C4-2B (cell line): ENCODE results near the gene SHB.
A peak's percentile ranks its signal among the peaks of the same experiment; 100 is the strongest.

ENCODE experiments used
- H3K27ac ChIP-seq: fragments of 450-650 bp; 2 replicates; pipeline ENCODE4 v1.5.1; 2017
- ZFX ChIP-seq: fragments of 450-650 bp; IDR thresholded peaks from 2 replicates; pipeline ENCODE4 v1.6.1; 2017
- TF ChIP-seq, protein P1 (sequence below): fragments of 450-650 bp; conservative IDR thresholded peaks from 2 replicates; pipeline ENCODE4 v1.5.1; 2017; ENCODE audit warnings: mild to moderate bottlenecking

Gene SHB

GRCh38 chr9:38054653-38055052 lies 14.4 kb downstream of the SHB start:
- H3K27ac ChIP-seq: no peak overlapping the region
- TF ChIP-seq, protein P1, sequence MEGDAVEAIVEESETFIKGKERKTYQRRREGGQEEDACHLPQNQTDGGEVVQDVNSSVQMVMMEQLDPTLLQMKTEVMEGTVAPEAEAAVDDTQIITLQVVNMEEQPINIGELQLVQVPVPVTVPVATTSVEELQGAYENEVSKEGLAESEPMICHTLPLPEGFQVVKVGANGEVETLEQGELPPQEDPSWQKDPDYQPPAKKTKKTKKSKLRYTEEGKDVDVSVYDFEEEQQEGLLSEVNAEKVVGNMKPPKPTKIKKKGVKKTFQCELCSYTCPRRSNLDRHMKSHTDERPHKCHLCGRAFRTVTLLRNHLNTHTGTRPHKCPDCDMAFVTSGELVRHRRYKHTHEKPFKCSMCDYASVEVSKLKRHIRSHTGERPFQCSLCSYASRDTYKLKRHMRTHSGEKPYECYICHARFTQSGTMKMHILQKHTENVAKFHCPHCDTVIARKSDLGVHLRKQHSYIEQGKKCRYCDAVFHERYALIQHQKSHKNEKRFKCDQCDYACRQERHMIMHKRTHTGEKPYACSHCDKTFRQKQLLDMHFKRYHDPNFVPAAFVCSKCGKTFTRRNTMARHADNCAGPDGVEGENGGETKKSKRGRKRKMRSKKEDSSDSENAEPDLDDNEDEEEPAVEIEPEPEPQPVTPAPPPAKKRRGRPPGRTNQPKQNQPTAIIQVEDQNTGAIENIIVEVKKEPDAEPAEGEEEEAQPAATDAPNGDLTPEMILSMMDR: no peak
- no peak for TF ChIP-seq ZFX

- no peak overlapping the region for H3K27ac ChIP-seq
- no peak for TF ChIP-seq ZFX
These were observed 15.1 kb downstream of the SHB start for GRCh38 chr9:38053697-38054461.

- TF ChIP-seq ZFX: no peak
- TF ChIP-seq, protein P1: no peak
- H3K27ac ChIP-seq: no peak overlapping the region
These were observed 17.1 kb downstream of the SHB start for GRCh38 chr9:38051780-38052546.

DNA sequence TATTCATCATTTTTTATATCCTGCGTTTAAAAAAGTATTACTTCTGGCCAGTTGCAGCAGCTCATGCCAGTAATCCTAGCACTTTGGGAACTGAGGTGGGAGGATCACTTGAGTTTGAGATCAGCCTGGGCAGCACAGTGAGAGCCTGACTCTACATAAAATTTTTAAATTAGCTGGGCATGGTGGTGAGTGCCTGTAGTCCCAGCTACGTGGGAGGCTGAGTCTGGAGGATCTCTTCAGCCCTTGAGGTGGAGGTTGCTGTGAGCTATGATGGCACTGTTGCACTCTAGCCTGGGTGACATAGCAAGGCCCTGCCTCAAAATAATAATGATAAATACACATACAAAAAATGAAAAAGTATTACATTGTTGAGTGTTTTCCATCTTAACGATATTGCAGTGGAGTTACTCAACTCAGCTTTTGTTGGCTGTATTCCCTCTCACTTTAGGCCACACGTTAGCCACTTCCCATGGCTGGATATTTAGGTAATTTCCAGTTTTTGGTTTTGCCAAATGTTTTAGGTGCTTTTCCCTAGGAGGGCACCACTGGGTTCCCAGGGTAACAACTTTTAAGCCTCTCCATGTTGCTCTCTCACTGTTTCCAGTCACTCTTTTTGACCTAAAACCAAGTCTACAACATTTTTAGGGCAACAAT lies 20.6 kb downstream of the SHB start:
- no peak for TF ChIP-seq ZFX
- TF ChIP-seq, protein P1: no peak
- peak overlapping the region; percentile 76 for H3K27ac ChIP-seq

DNA sequence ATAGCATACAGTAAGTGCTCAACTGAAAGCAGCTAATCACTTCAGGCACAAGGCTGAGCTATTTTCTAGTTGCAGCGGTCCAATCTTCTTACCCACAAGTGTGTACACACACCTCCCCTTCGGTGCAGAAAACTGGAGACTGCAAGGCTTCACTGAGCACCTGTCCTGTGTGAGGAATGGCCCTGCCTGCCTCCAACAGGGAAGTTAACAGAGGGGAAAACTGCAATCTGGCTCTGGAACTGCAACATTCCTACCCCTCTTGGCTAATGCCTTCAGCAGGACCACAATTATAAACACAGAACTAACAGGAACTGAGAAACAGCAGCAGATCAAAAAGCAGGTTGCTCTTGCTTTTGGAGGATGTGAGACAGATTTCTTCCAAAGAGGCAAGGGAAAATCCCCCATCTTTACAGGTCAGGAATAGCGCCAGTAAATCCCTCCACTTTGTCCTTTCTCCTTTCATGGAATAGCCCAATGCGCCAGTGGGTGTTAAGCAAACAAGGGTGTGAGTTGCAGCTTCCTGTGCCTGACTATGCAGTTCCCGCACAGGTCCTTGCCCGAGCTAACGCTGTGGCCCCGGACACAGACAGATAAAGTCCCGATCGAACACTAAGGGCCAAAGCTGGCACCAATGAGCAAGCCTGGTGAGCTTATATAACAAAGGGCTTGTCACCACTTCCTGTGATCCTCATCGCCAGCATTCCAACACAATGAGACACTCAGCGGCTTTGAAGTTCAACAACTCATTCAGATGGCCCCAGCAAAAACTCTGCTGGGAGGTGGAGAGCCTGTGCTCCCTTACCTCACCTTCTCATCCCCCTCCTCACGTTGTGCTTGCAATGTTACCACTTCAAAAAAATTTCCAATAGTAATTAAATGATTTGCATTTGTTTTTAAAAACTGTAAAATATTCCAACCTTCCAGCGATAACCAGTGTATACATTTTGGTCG lies 21.5 kb downstream of the SHB start:
- peak overlapping the region; percentile 76 for H3K27ac ChIP-seq
- TF ChIP-seq, protein P1: no peak
- no peak for TF ChIP-seq ZFX

DNA sequence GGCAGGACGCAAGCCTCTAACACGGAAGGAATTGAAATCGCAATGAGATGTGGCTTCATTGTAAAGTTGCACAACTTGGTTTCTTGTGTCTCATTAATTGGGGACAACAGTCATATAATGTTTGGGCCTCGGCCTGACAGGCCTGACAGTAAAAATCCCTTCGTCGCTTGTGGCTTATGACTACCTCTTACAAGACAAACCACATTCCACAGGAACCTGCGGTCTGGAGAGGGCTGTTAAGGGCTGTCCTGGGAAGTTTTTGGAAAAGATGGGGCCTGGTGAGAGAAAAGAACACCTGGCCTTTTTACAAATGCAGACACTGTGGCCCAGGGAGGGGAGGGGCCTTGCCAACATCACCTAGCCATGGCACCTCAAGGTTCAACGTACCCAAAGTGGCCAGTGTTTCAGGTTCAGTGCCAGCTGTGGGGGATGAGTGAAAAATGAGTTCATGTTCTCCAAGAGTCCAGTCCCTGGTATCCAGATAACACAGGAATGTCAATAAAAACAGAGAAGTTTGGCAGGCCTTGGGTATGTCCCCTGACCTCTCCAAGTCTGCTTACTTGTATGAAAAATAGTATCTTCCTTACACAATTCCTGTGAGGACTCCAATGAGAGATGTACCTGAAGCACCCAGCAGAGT lies 22.2 kb downstream of the SHB start:
- TF ChIP-seq, protein P1: no peak
- H3K27ac ChIP-seq: peak overlapping the region; percentile 76

DNA sequence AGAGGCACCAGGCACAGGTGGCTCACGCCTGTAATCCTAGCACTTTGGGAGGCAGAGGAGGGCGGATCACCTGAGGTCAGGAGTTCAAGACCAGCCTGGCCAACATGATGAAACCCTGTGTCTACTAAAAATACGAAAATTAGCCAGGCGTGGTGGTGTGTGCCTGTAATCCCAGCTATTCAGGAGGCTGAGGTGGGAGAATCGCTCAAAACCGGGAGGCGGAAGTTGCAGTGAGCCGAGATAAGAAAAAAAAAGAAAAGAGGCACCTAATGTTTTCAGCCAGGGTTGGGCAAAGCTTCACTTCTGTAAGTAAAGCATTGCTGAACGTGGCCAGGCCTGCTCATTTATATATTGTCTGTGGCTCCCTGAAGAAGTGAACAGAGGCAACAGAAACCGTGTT lies 23.1 kb downstream of the SHB start:
- peak overlapping the region; percentile 76 for H3K27ac ChIP-seq
